ENCODE data around the gene GNG14. TPM values are rescaled to one million over a fixed set of nuclear protein-coding genes. Genes with fewer than 3 reads are reported as not detected.

Gene GNG14
- total and polyA plus RNA-seq, 2 of the 4 experiments (the other 2 are of a cell fraction): not detected

GRCh38 chr19:12675399-12675798 lies 12.4 kb upstream of the GNG14 start:
- no peak overlapping the region for H4K91ac ChIP-seq (ENCODE audit: insufficient read depth, low read depth, low read length)
- H3K23ac ChIP-seq (ENCODE audit: low read depth, low read length): no peak overlapping the region
- ATAC-seq (ENCODE audit: low read depth) (no peak), DNase-seq (no peak)
- peaks cover 7% of the 10 kb centered on the region; the same call in 1 of the 2 replicates for H3K9me1 ChIP-seq (ENCODE audit: insufficient read depth, low read length)
- no peak overlapping the region for H2BK15ac ChIP-seq (ENCODE audit: low read depth, low read length)
- H3K56ac ChIP-seq (ENCODE audit: extremely low read depth, insufficient read depth, low read length): no peak overlapping the region
- TF ChIP-seq RCOR1 (IDR thresholded peaks at IDR 0.05; ENCODE audit: insufficient replicate concordance, low read length) (no peak), POLR2A (IDR thresholded peaks at IDR 0.05; ENCODE audit: low read depth, low read length) (no peak), ELK1 (IDR thresholded peaks at IDR 0.05; ENCODE audit: borderline replicate concordance, low read depth, low read length) (no peak), BHLHE40 (IDR thresholded peaks at IDR 0.05; ENCODE audit: low read depth, low read length) (no peak), FOS (IDR thresholded peaks at IDR 0.05; ENCODE audit: low read depth, low read length) (no peak), NFE2L2 (IDR thresholded peaks at IDR 0.05; ENCODE audit: low read depth, low read length) (no peak), CTCF (conservative IDR thresholded peaks at IDR 0.05; ENCODE audit: low read depth, low read length) (no peak), RAD21 (IDR thresholded peaks at IDR 0.05; ENCODE audit: low read length) (no peak), RFX5 (IDR thresholded peaks at IDR 0.05; ENCODE audit: low read depth, low read length) (no peak)
- TF ChIP-seq, protein P1, sequence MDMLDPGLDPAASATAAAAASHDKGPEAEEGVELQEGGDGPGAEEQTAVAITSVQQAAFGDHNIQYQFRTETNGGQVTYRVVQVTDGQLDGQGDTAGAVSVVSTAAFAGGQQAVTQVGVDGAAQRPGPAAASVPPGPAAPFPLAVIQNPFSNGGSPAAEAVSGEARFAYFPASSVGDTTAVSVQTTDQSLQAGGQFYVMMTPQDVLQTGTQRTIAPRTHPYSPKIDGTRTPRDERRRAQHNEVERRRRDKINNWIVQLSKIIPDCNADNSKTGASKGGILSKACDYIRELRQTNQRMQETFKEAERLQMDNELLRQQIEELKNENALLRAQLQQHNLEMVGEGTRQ (IDR thresholded peaks at IDR 0.05; ENCODE audit: low read depth, low read length): no peak
- H4K20me1 ChIP-seq (ENCODE audit: insufficient read depth, low read length): peaks cover 15% of the 10 kb centered on the region
- H3K9ac ChIP-seq (ENCODE audit: low read depth, low read length): no peak overlapping the region
- H2AK5ac ChIP-seq (ENCODE audit: low read depth, low read length): no peak overlapping the region
- H3K27ac ChIP-seq (ENCODE audit: insufficient read depth, low read length): no peak overlapping the region
- BruUV-seq (replicated peaks): no TSS peak
- no peak overlapping the region for H2BK5ac ChIP-seq (ENCODE audit: low read depth, low read length, poor library complexity, severe bottlenecking)
- no peak overlapping the region for H2AFZ ChIP-seq (replicated peaks; ENCODE audit: low read length, poor library complexity)
- no peak overlapping the region for H3K18ac ChIP-seq (ENCODE audit: low read depth, low read length)
- no peak overlapping the region for H3K14ac ChIP-seq (replicated peaks; ENCODE audit: low read depth, low read length)
- ChIA-PET CTCF (no interaction called here), POLR2A (ENCODE audit: unreplicated experiment) (no interaction called here)
- H4K8ac ChIP-seq (ENCODE audit: low read depth in 2 of 2, low read length in 2 of 2): no peak overlapping the region
- intact Hi-C loops (cut with micrococcal nuclease) (no loop called here), dilution Hi-C loops (cut with HindIII; ENCODE audit: low sequenced_read_pairs, unreplicated experiment) (no loop called here), in situ Hi-C loops (cut with MboI; ENCODE audit: low sequenced_read_pairs) (no loop called here)
- no peak overlapping the region for H2BK120ac ChIP-seq (ENCODE audit: low read depth, low read length)
- H3K4me1 ChIP-seq (ENCODE audit: control insufficient read depth, insufficient read depth, low read length): peaks cover 2% of the 10 kb centered on the region
- no peak overlapping the region for H3K4me3 ChIP-seq (ENCODE audit: insufficient read depth, low read depth, low read length)
- no peak overlapping the region for H3K4me2 ChIP-seq (ENCODE audit: low read depth, low read length)
- H4K5ac ChIP-seq (ENCODE audit: low read depth, low read length): no peak overlapping the region
- H3K79me1 ChIP-seq (ENCODE audit: low read depth in 1 of 2, low read length in 2 of 2): peaks cover 17 to 52% of the 10 kb centered on the region in 2 experiments
- no peaks in the 10 kb centered on the region for H3K27me3 ChIP-seq (ENCODE audit: control insufficient read depth, insufficient read depth, low read length)
- no peak overlapping the region for H3K4ac ChIP-seq (ENCODE audit: low read depth, low read length)
- no peak overlapping the region for H2BK20ac ChIP-seq (ENCODE audit: low read depth, low read length)
- H3K9me3 ChIP-seq (ENCODE audit: control insufficient read depth, insufficient read depth, low read length): no peaks in the 10 kb centered on the region
- WGBS, 2 experiments (ENCODE audit: extremely low coverage in 2 of 2, insufficient read length in 1 of 2): 100% methylated on average over 2 of the region's 10 CpGs; no CpG with 5 or more reads in 1 of the 2 experiments
- H3K36me3 ChIP-seq (ENCODE audit: control insufficient read depth, insufficient read depth, low read length): peaks cover 53% of the 10 kb centered on the region
- no peak overlapping the region for H2AK9ac ChIP-seq (replicated peaks; ENCODE audit: low read depth, low read length, poor library complexity)

Measured in IMR-90 (cell line).